ENCODE data around the gene GCGR. TPM values are rescaled to one million over a fixed set of nuclear protein-coding genes. Genes with fewer than 3 reads are reported as not detected.

GCGR gene
- total RNA-seq, 1 donor from 2014 or later: 0.74 TPM

GRCh38 chr17:81842378-81842724, 38.4 kb downstream of the GCGR start:
- H3K4me1 Mint-ChIP-seq: peaks cover 8% of the 10 kb centered on the region
- H3K36me3 Mint-ChIP-seq: peaks cover 19% of the 10 kb centered on the region
- H3K4me3 Mint-ChIP-seq: no peak overlapping the region
- no peaks in the 10 kb centered on the region for H3K27me3 Mint-ChIP-seq (ENCODE audit: low read depth)
- H3K9me3 Mint-ChIP-seq: no peaks in the 10 kb centered on the region
- TF ChIP-seq, protein P1, sequence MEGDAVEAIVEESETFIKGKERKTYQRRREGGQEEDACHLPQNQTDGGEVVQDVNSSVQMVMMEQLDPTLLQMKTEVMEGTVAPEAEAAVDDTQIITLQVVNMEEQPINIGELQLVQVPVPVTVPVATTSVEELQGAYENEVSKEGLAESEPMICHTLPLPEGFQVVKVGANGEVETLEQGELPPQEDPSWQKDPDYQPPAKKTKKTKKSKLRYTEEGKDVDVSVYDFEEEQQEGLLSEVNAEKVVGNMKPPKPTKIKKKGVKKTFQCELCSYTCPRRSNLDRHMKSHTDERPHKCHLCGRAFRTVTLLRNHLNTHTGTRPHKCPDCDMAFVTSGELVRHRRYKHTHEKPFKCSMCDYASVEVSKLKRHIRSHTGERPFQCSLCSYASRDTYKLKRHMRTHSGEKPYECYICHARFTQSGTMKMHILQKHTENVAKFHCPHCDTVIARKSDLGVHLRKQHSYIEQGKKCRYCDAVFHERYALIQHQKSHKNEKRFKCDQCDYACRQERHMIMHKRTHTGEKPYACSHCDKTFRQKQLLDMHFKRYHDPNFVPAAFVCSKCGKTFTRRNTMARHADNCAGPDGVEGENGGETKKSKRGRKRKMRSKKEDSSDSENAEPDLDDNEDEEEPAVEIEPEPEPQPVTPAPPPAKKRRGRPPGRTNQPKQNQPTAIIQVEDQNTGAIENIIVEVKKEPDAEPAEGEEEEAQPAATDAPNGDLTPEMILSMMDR (IDR thresholded peaks at IDR 0.05; ENCODE audit: unreplicated experiment): no peak
- DNase-seq (ENCODE audit: low spot score in 2 of 2, unreplicated experiment in 2 of 2): no peak
- no peak overlapping the region for H3K27ac Mint-ChIP-seq

GRCh38 chr17:81842725-81843504, 39.0 kb downstream of the GCGR start:
- TF ChIP-seq, protein P1 (IDR thresholded peaks at IDR 0.05; ENCODE audit: unreplicated experiment): no peak
- H3K9me3 Mint-ChIP-seq: no peaks in the 10 kb centered on the region
- H3K4me1 Mint-ChIP-seq: peaks cover 8% of the 10 kb centered on the region
- no peak for DNase-seq (ENCODE audit: low spot score in 2 of 2, unreplicated experiment in 2 of 2)
- no peaks in the 10 kb centered on the region for H3K27me3 Mint-ChIP-seq (ENCODE audit: low read depth)
- H3K4me3 Mint-ChIP-seq: no peak overlapping the region
- peaks cover 19% of the 10 kb centered on the region for H3K36me3 Mint-ChIP-seq
- H3K27ac Mint-ChIP-seq: no peak overlapping the region

- H3K4me1 Mint-ChIP-seq: peaks cover 7% of the 10 kb centered on the region
- DNase-seq (ENCODE audit: low spot score in 2 of 2, unreplicated experiment in 2 of 2): no peak
- H3K27ac Mint-ChIP-seq: no peak overlapping the region
- peaks cover 21% of the 10 kb centered on the region for H3K36me3 Mint-ChIP-seq
- H3K9me3 Mint-ChIP-seq: no peaks in the 10 kb centered on the region
- TF ChIP-seq, protein P1 (IDR thresholded peaks at IDR 0.05; ENCODE audit: unreplicated experiment): no peak
- no peaks in the 10 kb centered on the region for H3K27me3 Mint-ChIP-seq (ENCODE audit: low read depth)
- H3K4me3 Mint-ChIP-seq: no peak overlapping the region
Measured at GRCh38 chr17:81843713-81844326, 39.9 kb downstream of the GCGR start.

- no peak overlapping the region for H3K4me3 Mint-ChIP-seq
- TF ChIP-seq, protein P1 (IDR thresholded peaks at IDR 0.05; ENCODE audit: unreplicated experiment): no peak
- peaks cover 1% of the 10 kb centered on the region for H3K4me1 Mint-ChIP-seq
- no peak for DNase-seq (ENCODE audit: low spot score in 2 of 2, unreplicated experiment in 2 of 2)
- H3K27ac Mint-ChIP-seq: no peak overlapping the region
- H3K36me3 Mint-ChIP-seq: peaks cover 21% of the 10 kb centered on the region
- no peaks in the 10 kb centered on the region for H3K27me3 Mint-ChIP-seq (ENCODE audit: low read depth)
- H3K9me3 Mint-ChIP-seq: no peaks in the 10 kb centered on the region
Measured at GRCh38 chr17:81844327-81844851, 40.4 kb downstream of the GCGR start.

DNA sequence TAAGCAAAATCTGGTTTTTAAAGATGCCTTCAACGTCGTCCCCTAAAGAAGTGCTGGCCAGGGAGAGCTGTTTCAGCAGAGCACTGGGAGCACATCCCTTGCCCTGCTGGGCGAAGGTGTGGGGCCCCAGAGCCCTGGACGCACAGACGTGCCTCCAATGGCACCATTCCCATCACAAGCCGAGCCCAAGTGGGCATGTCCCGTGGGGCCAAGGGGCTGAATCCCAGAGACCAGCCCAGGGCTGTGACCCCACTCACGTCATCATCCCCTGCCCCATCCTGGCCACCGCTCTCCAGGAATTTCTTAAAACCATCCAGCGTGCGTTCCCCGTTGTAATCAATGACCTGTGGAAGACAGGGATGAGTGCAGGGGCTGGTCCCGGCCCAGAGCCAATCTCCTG, 40.9 kb downstream of the GCGR start:
- no peak for DNase-seq (ENCODE audit: low spot score in 2 of 2, unreplicated experiment in 2 of 2)
- H3K4me3 Mint-ChIP-seq: no peak overlapping the region
- no peaks in the 10 kb centered on the region for H3K9me3 Mint-ChIP-seq
- peaks cover 21% of the 10 kb centered on the region for H3K36me3 Mint-ChIP-seq
- no peaks in the 10 kb centered on the region for H3K4me1 Mint-ChIP-seq
- H3K27ac Mint-ChIP-seq: no peak overlapping the region
- no peaks in the 10 kb centered on the region for H3K27me3 Mint-ChIP-seq (ENCODE audit: low read depth)
- TF ChIP-seq, protein P1 (IDR thresholded peaks at IDR 0.05; ENCODE audit: unreplicated experiment): no peak

All from mesothelial cell of epicardium (in vitro differentiated cells).